ENCODE results near the gene SLC25A33.

The SLC25A33 gene

GRCh38 chr1:9589144-9589718 lies 50.0 kb downstream of the SLC25A33 start:
- DNase-seq, result peak; percentile 40

DNA sequence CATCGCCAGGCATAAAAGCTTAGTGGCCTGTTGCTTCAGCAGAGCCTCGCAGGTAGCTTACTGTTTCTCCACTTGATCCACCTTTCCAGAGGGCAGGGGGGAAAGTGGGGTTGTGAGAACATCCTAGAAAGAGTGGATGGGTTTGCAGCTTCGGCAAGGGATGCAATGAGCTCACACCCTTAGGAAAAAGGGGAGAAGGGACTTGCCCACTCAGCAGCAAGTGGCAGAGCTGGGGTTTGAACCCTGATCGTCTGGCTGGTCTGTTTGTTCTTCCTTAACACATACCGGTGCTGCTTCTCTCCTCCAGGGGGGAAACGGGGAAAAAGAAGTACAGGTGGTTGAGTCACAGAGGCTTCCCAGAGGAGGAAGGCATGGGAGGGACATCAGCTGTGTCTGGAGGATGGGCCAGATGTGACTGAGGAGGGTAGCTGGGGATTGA lies 50.5 kb downstream of the SLC25A33 start:
- no peak for DNase-seq

DNA sequence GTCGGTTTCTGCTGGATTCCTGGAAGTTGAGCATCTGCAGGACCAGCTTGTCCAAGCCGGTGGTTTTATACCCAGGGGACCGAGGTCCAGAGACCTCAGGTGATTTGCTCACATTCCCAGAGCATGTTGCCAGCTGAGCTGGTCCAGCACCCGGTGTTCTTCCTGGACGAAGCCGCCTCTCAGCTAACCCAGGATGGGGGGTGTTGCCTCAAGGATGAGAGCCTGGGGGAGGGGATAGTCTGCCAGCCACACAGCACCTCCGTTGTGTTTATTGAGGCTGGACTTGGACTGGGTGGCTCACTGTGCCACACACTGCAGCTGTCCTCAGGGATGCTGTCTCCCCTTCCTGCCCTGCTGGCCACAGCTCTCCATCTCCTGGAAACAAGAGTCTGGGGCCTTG lies 50.9 kb downstream of the SLC25A33 start:
- no peak for DNase-seq

GRCh38 chr1:9590945-9591668 lies 51.8 kb downstream of the SLC25A33 start:
- DNase-seq, result no peak

- no peak for DNase-seq
Measured at GRCh38 chr1:9591669-9592509, 52.6 kb downstream of the SLC25A33 start.

GRCh38 chr1:9592510-9593075 lies 53.3 kb downstream of the SLC25A33 start:
- DNase-seq, result no peak

GRCh38 chr1:9593147-9593491 lies 53.9 kb downstream of the SLC25A33 start:
- no peak for DNase-seq

GRCh38 chr1:9593492-9594465 lies 54.5 kb downstream of the SLC25A33 start:
- DNase-seq, result peak; percentile 37

DNA sequence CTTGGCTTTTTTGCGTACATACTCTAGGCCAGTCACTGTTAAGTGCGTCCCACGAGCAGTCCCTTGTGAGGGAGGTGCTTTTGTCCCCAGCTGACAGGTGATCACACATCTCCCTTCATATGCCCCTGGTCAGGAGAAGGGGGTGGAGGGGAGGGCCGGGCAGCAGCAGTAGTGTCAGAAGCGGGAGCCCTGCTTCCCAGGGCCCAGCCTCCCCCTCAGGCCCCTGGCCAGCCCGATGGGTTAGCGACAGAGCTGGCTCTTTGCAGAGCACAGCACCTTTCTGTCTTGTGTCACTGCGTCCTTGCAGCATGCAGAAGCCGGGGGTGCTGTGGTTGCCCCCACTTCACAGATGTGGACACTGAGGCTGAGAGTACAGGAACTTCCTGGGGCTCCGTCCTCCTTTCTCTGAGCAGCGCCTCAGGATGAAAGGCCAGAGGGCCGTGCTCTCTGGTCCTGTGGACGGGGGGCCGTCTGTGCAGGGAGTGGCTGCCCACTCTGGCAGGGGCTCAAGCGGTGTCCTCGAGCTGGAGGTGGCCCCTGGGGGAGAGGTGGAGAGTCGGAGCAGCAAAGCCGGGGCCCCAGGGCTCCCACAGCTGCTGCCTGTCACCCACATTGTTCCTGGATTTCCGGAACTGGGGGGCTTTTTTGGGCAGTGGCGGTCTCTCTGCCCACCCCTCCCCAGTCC lies 55.3 kb downstream of the SLC25A33 start:
- DNase-seq, result no peak

- no peak for DNase-seq
Measured at GRCh38 chr1:9595156-9595967, 56.1 kb downstream of the SLC25A33 start.

DNA sequence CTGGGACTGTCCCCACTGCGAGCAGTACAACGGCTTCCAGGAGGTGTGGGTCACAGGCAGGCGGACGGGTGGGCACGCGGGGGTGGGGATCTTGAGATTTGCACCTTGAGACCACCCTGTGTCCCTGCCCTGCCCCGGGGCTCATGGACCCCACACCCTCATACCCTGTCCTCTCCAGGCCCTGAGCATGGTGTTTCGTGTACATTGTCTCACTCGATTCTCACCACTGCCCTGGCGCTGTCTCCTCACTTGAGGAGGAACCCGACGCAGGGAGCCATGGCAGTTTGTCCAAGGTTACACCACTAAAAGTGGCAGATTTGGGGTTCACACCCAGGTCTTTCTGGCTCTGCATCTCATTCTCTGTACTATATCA lies 56.7 kb downstream of the SLC25A33 start:
- DNase-seq, result no peak

- DNase-seq, result no peak
Measured at GRCh38 chr1:9596415-9597123, 57.3 kb downstream of the SLC25A33 start.

- DNase-seq, result no peak
Measured at GRCh38 chr1:9597361-9598315, 58.4 kb downstream of the SLC25A33 start.

DNA sequence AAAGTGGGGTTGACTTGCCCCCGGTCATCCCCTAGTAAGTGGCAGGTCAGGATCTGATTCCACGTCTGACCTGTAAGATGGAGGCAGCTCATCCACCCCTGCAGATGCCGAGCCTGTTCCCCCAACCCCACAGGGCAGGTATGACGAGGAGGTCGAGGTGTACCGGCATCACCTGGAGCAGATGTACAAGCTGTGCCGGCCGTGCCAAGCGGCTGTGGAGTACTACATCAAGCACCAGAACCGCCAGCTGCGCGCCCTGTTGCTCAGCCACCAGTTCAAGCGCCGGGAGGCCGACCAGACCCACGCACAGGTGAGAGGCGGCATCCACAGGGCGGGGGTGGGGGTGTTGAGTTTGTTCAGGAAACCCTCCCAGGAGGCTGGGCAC lies 59.0 kb downstream of the SLC25A33 start:
- no peak for DNase-seq

DNA sequence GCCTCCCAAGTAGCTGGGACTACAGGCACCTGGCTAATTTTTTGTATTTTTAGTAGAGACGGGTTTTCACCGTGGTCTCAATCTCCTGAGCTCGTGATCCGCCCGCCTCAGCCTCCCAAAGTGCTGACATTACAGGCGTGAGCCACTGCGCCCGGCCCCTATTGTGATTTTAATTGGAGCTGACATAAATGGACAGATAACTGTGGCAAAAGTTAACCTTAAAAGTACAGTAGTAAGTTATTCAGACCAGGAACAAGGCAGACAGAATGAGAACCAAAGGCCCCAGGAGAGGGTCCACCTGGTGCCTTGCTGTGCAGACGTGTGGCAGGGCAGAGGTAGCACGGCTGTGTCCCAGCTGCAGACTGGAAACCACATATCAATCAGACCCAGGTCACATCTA lies 60.5 kb downstream of the SLC25A33 start:
- DNase-seq, result no peak

GRCh38 chr1:9600861-9601834 lies 61.9 kb downstream of the SLC25A33 start:
- no peak for DNase-seq

GRCh38 chr1:9601942-9602793 lies 62.9 kb downstream of the SLC25A33 start:
- DNase-seq, result no peak

Measured in CD4-positive, alpha-beta T cell treated with Interleukin-10 for 1 hour (primary cell).